Endometrial microvascular endothelial cells (primary cell): ENCODE data around the gene BARD1. TPM values are rescaled to one million over a fixed set of nuclear protein-coding genes. Genes with fewer than 3 reads are reported as not detected.
"Not testable (repeated sequence)": the region's sequence is repeated elsewhere in the genome, so short reads cannot be mapped to it uniquely, and the experiment has no call there.

Experiments used
- in situ Hi-C: cut with HindIII; loops from 2 replicates; pipeline ENCODE4 v1.10.0; 2017; ENCODE audit warnings: low sequenced_read_pairs, low pct_unique_long_range_greater_than_20kb; ENCODE audit errors: inconsistent ontology term
- total RNA-seq: library from RNA; depleted of rRNA; stranded (reverse); fragments of >200 nt; gene quantifications from one replicate; pipeline ENCODE4 v1.2.3, GENCODE V29; 2015; ENCODE audit errors: inconsistent ontology term

BARD1 gene
- 11.9 TPM for total RNA-seq

- in situ Hi-C loops: no loop called here
Measured at GRCh38 chr2:214808981-214809750, at the start of gene BARD1. Gene BARD1, minus strand, starts transcription at chr2:214809683. Its CDS starts 114 bp downstream, at chr2:214809569.

DNA sequence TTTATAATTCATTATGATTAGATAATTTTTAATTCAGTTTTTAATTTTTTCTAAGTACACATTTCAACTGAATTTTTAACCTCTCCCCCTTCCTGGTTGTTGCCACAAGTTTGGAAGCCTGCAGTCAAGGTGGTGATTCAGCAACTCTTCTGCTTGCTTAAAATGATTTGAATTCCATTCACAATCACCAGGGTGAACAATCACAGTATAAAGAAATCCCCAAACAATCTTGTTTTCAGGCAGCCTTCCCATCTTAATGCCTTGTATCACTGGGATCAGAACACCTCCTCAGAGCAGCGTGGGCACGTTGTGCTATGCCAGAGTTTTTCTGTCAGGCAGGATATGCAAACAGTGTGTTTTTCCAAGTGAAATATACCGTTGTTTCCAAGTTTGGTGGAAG is 46.7 kb upstream of the BARD1 start:
- in situ Hi-C loops: no loop called here

DNA sequence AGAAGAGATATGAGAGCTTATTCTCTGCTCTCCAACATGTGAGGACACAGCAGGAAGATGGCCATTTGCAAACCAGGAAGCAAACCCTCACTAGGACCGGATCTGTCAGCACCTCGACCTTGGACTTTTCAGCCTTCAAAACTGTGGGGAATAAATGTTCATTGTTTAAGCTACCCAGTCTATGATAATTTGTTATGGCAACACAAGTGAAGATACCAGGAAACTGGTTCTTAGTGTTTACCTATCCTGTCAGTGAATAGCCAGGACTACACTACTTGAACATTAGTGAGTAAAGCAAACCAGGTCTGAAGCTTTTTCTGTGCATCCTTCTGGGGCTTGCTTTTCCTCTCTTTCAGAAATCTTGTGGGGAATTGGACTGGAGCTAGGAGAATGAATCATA is 44.4 kb upstream of the BARD1 start:
- in situ Hi-C loops: no loop called here

DNA sequence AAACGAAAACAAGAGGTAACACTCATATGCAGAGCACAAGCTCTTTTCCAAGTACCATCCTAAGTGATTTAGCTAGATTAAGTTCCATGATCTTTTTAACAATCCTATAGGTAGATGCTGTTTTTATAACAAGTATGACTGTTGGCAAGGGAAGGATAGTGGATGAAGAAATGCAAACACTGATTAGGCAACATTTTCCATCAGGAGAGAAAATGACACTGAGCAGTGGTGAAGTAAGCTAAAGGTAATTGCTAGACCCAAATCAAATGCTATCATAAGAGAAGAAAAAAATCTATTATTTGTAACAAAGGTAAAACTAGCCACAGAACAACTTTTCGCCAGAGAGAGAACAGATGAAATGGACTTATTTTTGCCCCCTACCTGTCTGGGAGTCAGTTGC is 34.3 kb upstream of the BARD1 start:
- in situ Hi-C loops: no loop called here

- in situ Hi-C loops: no loop called here
Measured at GRCh38 chr2:214839464-214839863, 30.0 kb upstream of the BARD1 start.

GRCh38 chr2:214837466-214837865 is 28.0 kb upstream of the BARD1 start:
- in situ Hi-C loops: no loop called here

- in situ Hi-C loops: no loop called here
Measured at GRCh38 chr2:214836568-214836967, 27.1 kb upstream of the BARD1 start.

DNA sequence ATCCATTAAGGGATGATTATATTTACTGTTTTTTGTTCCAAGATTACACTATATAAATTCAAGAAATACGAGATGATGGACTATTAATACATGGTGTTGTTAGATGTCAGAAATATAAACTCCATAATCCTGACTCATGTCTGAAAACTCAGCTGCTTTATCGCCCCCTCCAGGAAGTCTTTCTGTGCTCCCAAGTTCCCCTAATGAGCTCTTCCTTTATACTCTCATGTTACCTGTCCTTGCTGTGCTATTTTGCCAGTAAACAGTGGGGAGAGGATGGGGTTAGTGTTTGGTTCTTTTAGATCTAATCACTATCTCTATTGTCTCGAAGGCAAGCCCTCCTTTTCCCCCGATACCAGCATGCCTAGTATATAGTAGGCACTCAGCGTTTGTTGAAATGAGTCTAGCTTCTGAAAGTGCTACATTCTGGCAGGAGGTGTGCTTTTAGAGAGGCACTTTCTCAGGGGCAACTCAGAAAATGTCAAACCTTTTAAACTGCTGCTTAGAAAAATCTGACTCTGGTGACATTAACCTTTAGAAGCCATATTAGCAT is 21.4 kb upstream of the BARD1 start:
- in situ Hi-C loops: no loop called here

- in situ Hi-C loops: no loop called here
Measured at GRCh38 chr2:214816008-214816533, 6.6 kb upstream of the BARD1 start.

DNA sequence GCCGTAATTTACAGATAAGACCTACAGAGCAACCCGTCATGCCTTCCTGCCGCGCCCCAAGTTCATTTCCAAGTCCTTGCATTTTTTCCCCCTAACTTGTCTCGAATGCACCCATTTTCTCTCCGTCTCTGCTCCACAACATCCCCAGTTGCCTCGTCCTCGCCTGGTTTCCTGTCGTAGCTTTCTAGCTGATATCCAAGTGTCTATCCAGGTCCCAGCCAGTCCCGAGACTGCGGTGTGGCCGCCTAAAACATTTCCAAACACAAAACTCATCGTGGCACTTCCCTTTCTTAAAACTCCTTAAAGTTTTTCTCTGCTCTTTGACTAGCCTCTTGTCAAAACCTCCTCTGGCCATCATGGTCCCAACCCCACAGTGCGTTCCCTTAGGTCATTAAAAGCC is 1.2 kb upstream of the BARD1 start:
- in situ Hi-C loops: no loop called here

- in situ Hi-C loops: no loop called here
Measured at GRCh38 chr2:214809751-214810564, 475 bp upstream of the BARD1 start.

GRCh38 chr2:214807653-214808052 is 1.8 kb downstream of the BARD1 start:
- in situ Hi-C loops: no loop called here

- in situ Hi-C loops: no loop called here
Measured at GRCh38 chr2:214801768-214802397, 7.6 kb downstream of the BARD1 start.

GRCh38 chr2:214801068-214801467 is 8.4 kb downstream of the BARD1 start:
- in situ Hi-C loops: no loop called here

- in situ Hi-C loops: no loop called here
Measured at GRCh38 chr2:214800180-214800579, 9.3 kb downstream of the BARD1 start.

DNA sequence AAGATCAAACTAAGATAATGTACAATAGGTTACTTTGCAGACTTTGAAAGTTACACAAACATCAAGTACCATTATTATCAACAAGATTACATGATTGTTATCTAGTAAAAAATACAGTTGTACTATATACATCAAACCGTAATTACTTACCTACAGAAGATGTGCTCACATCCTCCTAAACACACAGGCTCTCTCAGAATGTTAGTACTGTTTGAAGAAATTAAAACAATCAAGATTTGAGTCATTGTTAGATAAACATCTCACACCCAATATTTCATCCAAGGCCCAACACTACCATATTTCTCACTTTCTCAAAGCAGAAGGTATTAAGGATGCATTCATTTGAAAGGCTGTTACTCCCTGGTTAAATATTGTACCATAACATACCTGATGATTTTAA is 12.6 kb downstream of the BARD1 start:
- in situ Hi-C loops: no loop called here

- in situ Hi-C loops: not testable (repeated sequence)
Measured at GRCh38 chr2:214783181-214783580, 26.3 kb downstream of the BARD1 start.

- in situ Hi-C loops: no loop called here
Measured at GRCh38 chr2:214782671-214783070, 26.8 kb downstream of the BARD1 start.

- in situ Hi-C loops: no loop called here
Measured at GRCh38 chr2:214781226-214781625, 28.3 kb downstream of the BARD1 start.
